Measurements from ENCODE around the gene PPFIA1. TPM values are rescaled to one million over a fixed set of nuclear protein-coding genes. Genes with fewer than 3 reads are reported as not detected.

PPFIA1 gene
- total RNA-seq, 1 experiment from 2014 or later, result 75.1 TPM

DNA sequence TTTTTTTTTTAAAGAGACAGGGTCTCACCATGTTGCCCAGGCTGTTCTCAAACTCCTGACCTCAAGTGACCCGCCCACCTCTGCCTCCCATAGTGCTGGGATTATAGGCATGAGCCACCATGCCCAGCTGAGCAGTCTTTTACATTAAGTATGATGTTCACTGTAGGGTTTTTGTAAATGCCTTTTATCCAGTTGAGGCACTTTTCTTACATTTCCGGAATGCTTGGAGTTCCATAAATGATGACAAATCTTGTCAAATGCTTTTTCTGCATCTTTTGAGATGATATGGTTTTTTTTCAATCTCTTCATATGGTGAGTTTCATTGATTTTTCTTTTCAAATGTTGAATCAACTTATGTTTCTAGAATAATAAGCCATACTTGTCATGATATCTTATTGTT, 98.5 kb downstream of the PPFIA1 start (continued):
- TF ChIP-seq E2F5 (CRISPR knock-in tag; IDR thresholded peaks at IDR 0.05), result no peak
- no peak for TF ChIP-seq ZNF396 (CRISPR knock-in tag; IDR thresholded peaks at IDR 0.05; ENCODE audit: borderline replicate concordance)
- no peak for TF ChIP-seq AFF4 (CRISPR knock-in tag; IDR thresholded peaks at IDR 0.05; ENCODE audit: borderline replicate concordance)
- no peak for TF ChIP-seq JUN (CRISPR knock-in tag; IDR thresholded peaks at IDR 0.05)
- no peak for TF ChIP-seq NR2C2 (CRISPR knock-in tag; IDR thresholded peaks at IDR 0.05)

DNA sequence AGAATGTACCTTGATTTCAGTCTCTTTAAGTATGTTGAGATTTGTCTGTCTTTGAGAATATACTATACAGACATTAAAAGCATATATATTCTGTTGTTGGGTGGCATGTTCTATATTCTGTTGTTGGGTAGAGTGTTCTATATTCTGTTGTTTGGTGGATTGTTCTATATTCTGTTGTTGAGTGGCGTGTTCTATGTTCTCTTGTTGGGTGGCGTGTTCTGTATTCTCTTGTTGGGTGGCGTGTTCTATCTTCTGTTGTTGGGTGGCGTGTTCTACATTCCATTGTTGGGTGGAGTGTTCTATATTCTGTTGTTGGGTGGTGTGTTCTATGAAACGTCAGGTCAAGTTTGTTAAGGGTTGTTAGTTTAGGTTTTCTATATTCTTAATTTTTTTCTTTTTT, 100.8 kb downstream of the PPFIA1 start:
- CTCF ChIA-PET, result no interaction called here
- TF ChIP-seq ELF4 (CRISPR knock-in tag; IDR thresholded peaks at IDR 0.05; ENCODE audit: low read depth) (no peak), NR2C2 (CRISPR knock-in tag; IDR thresholded peaks at IDR 0.05) (no peak), FOXJ3 (CRISPR knock-in tag; IDR thresholded peaks at IDR 0.05; ENCODE audit: borderline replicate concordance) (no peak), E2F5 (CRISPR knock-in tag; IDR thresholded peaks at IDR 0.05) (no peak), GABPB1 (CRISPR knock-in tag; IDR thresholded peaks at IDR 0.05) (no peak), NFYB (CRISPR knock-in tag; conservative IDR thresholded peaks at IDR 0.05; ENCODE audit: low read depth) (no peak), RORB (CRISPR knock-in tag; IDR thresholded peaks at IDR 0.05) (no peak), AFF4 (CRISPR knock-in tag; IDR thresholded peaks at IDR 0.05; ENCODE audit: borderline replicate concordance) (no peak), MXD4 (CRISPR knock-in tag; IDR thresholded peaks at IDR 0.05; ENCODE audit: borderline replicate concordance) (no peak), SOX15 (CRISPR knock-in tag; IDR thresholded peaks at IDR 0.05) (no peak), ZNF423 (CRISPR knock-in tag; IDR thresholded peaks at IDR 0.05) (no peak), NR1H2 (CRISPR knock-in tag; IDR thresholded peaks at IDR 0.05) (no peak)
- TF ChIP-seq, protein P1, sequence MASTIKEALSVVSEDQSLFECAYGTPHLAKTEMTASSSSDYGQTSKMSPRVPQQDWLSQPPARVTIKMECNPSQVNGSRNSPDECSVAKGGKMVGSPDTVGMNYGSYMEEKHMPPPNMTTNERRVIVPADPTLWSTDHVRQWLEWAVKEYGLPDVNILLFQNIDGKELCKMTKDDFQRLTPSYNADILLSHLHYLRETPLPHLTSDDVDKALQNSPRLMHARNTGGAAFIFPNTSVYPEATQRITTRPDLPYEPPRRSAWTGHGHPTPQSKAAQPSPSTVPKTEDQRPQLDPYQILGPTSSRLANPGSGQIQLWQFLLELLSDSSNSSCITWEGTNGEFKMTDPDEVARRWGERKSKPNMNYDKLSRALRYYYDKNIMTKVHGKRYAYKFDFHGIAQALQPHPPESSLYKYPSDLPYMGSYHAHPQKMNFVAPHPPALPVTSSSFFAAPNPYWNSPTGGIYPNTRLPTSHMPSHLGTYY (CRISPR knock-in tag; IDR thresholded peaks at IDR 0.05), result no peak
- TF ChIP-seq, protein P2, sequence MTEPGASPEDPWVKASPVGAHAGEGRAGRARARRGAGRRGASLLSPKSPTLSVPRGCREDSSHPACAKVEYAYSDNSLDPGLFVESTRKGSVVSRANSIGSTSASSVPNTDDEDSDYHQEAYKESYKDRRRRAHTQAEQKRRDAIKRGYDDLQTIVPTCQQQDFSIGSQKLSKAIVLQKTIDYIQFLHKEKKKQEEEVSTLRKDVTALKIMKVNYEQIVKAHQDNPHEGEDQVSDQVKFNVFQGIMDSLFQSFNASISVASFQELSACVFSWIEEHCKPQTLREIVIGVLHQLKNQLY (CRISPR knock-in tag; IDR thresholded peaks at IDR 0.05), result no peak
- TF ChIP-seq, protein P3, sequence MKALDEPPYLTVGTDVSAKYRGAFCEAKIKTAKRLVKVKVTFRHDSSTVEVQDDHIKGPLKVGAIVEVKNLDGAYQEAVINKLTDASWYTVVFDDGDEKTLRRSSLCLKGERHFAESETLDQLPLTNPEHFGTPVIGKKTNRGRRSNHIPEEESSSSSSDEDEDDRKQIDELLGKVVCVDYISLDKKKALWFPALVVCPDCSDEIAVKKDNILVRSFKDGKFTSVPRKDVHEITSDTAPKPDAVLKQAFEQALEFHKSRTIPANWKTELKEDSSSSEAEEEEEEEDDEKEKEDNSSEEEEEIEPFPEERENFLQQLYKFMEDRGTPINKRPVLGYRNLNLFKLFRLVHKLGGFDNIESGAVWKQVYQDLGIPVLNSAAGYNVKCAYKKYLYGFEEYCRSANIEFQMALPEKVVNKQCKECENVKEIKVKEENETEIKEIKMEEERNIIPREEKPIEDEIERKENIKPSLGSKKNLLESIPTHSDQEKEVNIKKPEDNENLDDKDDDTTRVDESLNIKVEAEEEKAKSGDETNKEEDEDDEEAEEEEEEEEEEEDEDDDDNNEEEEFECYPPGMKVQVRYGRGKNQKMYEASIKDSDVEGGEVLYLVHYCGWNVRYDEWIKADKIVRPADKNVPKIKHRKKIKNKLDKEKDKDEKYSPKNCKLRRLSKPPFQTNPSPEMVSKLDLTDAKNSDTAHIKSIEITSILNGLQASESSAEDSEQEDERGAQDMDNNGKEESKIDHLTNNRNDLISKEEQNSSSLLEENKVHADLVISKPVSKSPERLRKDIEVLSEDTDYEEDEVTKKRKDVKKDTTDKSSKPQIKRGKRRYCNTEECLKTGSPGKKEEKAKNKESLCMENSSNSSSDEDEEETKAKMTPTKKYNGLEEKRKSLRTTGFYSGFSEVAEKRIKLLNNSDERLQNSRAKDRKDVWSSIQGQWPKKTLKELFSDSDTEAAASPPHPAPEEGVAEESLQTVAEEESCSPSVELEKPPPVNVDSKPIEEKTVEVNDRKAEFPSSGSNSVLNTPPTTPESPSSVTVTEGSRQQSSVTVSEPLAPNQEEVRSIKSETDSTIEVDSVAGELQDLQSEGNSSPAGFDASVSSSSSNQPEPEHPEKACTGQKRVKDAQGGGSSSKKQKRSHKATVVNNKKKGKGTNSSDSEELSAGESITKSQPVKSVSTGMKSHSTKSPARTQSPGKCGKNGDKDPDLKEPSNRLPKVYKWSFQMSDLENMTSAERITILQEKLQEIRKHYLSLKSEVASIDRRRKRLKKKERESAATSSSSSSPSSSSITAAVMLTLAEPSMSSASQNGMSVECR (CRISPR knock-in tag; IDR thresholded peaks at IDR 0.05; ENCODE audit: borderline replicate concordance), result no peak
- no peak overlapping the region for H3K4me3 Mint-ChIP-seq
- POLR2A ChIA-PET, result no interaction called here
- DNase-seq (ENCODE audit: low spot score), result no peak
- peaks cover 5% of the 10 kb centered on the region for H3K9me3 Mint-ChIP-seq
- no peaks in the 10 kb centered on the region for H3K4me1 Mint-ChIP-seq
- H3K27ac Mint-ChIP-seq, result no peak overlapping the region
- H3K36me3 Mint-ChIP-seq, result peaks cover 56% of the 10 kb centered on the region
- H3K27me3 Mint-ChIP-seq (ENCODE audit: low read depth), result no peaks in the 10 kb centered on the region
- ATAC-seq, result no peak

Measured in WTC11 (cell line).